Mesothelial cell of epicardium (in vitro differentiated cells): ENCODE data around the gene PIK3AP1. TPM values are rescaled to one million over a fixed set of nuclear protein-coding genes. Genes with fewer than 3 reads are reported as not detected.

Source experiments
- DNase-seq, 2 experiments: peaks; one replicate each; pipeline ENCODE4 v3.0.0; 2021; ENCODE audit warnings: low spot score in 2 of 2; ENCODE audit not compliant: unreplicated experiment in 2 of 2
- H3K27ac Mint-ChIP-seq: 2 replicates; pipeline ENCODE4 v1.8.0; 2021; ENCODE audit warnings: mixed read lengths
- H3K27me3 Mint-ChIP-seq: 2 replicates; pipeline ENCODE4 v1.8.0; 2021; ENCODE audit warnings: low read depth, mixed read lengths
- H3K36me3 Mint-ChIP-seq: 2 replicates; pipeline ENCODE4 v1.8.0; 2021; ENCODE audit warnings: mixed read lengths
- H3K4me1 Mint-ChIP-seq: 2 replicates; pipeline ENCODE4 v1.8.0; 2021; ENCODE audit warnings: mixed read lengths
- H3K4me3 Mint-ChIP-seq: 2 replicates; pipeline ENCODE4 v1.8.0; 2021; ENCODE audit warnings: mild to moderate bottlenecking, moderate library complexity, mixed read lengths
- H3K9me3 Mint-ChIP-seq: 2 replicates; pipeline ENCODE4 v1.8.0; 2021; ENCODE audit warnings: mixed read lengths
- CTCF ChIP-seq: fragments of 200-600 bp; sonication (generic); IDR thresholded peaks from one replicate; pipeline ENCODE4 v1.5.0; 2021; ENCODE audit warnings: antibody characterized with exemption; ENCODE audit not compliant: unreplicated experiment
- total RNA-seq: library from RNA; stranded (reverse); gene quantifications from 3 replicates; pipeline ENCODE4 v1.2.1, GENCODE V29; 2021

Gene PIK3AP1
- total RNA-seq, 1 donor from 2014 or later: 0.36 TPM

GRCh38 chr10:96584035-96584434, 136.3 kb downstream of the PIK3AP1 start:
- peaks cover 2% of the 10 kb centered on the region for H3K36me3 Mint-ChIP-seq
- H3K4me1 Mint-ChIP-seq: peaks cover 45% of the 10 kb centered on the region
- no peak for DNase-seq
- peaks cover 3% of the 10 kb centered on the region for H3K9me3 Mint-ChIP-seq
- no peak overlapping the region for H3K27ac Mint-ChIP-seq
- TF ChIP-seq CTCF: no peak
- H3K27me3 Mint-ChIP-seq: no peaks in the 10 kb centered on the region
- no peak overlapping the region for H3K4me3 Mint-ChIP-seq

- Mint-ChIP-seq H3K4me3 (no peak overlapping the region), H3K9me3 (peaks cover 3% of the 10 kb centered on the region), H3K4me1 (peaks cover 33% of the 10 kb centered on the region), H3K27ac (peak overlapping the region; percentile 59), H3K36me3 (peaks cover 10% of the 10 kb centered on the region), H3K27me3 (no peaks in the 10 kb centered on the region)
- TF ChIP-seq CTCF: no peak
- DNase-seq: no peak
Observed at GRCh38 chr10:96579133-96579532, 141.2 kb downstream of the PIK3AP1 start.

- peaks cover 29% of the 10 kb centered on the region for H3K4me1 Mint-ChIP-seq
- TF ChIP-seq CTCF: no peak
- peak overlapping the region; percentile 59 for H3K27ac Mint-ChIP-seq
- H3K4me3 Mint-ChIP-seq: no peak overlapping the region
- H3K9me3 Mint-ChIP-seq: peaks cover 3% of the 10 kb centered on the region
- H3K36me3 Mint-ChIP-seq: peaks cover 15% of the 10 kb centered on the region
- no peak for DNase-seq
- H3K27me3 Mint-ChIP-seq: no peaks in the 10 kb centered on the region
Observed at GRCh38 chr10:96578633-96579032, 141.7 kb downstream of the PIK3AP1 start.

GRCh38 chr10:96578022-96578421, 142.3 kb downstream of the PIK3AP1 start:
- Mint-ChIP-seq H3K9me3 (peaks cover 3% of the 10 kb centered on the region), H3K4me1 (peaks cover 27% of the 10 kb centered on the region), H3K36me3 (peaks cover 19% of the 10 kb centered on the region), H3K27me3 (no peaks in the 10 kb centered on the region), H3K4me3 (no peak overlapping the region), H3K27ac (no peak overlapping the region)
- no peak for TF ChIP-seq CTCF
- DNase-seq: no peak

GRCh38 chr10:96577069-96577468, 143.2 kb downstream of the PIK3AP1 start:
- Mint-ChIP-seq H3K36me3 (peaks cover 21% of the 10 kb centered on the region), H3K9me3 (peaks cover 3% of the 10 kb centered on the region), H3K27ac (no peak overlapping the region), H3K4me1 (peaks cover 27% of the 10 kb centered on the region), H3K4me3 (no peak overlapping the region), H3K27me3 (no peaks in the 10 kb centered on the region)
- no peak for TF ChIP-seq CTCF
- no peak for DNase-seq
